ENCODE measurements around the gene GPC6.

DNA sequence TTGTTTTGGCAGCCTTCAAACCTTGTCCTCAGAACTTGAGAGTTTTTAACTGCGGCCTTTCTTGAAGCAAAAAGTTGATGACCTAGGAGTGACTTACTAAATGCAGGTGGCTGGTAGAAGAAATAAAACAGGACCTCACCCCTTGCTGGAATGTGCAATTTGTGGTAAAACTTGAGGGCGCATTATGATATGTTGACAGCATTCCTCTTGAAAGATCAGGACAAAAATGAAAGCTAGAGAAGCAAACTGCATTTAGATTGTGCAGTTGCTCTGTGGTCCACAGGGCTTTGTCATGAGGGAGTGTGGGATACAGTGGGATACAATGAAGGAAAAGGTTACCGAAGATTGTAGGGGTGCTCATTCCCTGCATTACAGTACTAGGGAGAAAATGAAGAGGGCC, 504.2 kb downstream of the GPC6 start:
- TF ChIP-seq POLR2AphosphoS5 (IDR thresholded peaks at IDR 0.05) (no peak), POLR2A (IDR thresholded peaks at IDR 0.05) (no peak), EP300 (IDR thresholded peaks at IDR 0.05) (no peak)
- TF ChIP-seq, protein P1, sequence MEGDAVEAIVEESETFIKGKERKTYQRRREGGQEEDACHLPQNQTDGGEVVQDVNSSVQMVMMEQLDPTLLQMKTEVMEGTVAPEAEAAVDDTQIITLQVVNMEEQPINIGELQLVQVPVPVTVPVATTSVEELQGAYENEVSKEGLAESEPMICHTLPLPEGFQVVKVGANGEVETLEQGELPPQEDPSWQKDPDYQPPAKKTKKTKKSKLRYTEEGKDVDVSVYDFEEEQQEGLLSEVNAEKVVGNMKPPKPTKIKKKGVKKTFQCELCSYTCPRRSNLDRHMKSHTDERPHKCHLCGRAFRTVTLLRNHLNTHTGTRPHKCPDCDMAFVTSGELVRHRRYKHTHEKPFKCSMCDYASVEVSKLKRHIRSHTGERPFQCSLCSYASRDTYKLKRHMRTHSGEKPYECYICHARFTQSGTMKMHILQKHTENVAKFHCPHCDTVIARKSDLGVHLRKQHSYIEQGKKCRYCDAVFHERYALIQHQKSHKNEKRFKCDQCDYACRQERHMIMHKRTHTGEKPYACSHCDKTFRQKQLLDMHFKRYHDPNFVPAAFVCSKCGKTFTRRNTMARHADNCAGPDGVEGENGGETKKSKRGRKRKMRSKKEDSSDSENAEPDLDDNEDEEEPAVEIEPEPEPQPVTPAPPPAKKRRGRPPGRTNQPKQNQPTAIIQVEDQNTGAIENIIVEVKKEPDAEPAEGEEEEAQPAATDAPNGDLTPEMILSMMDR (IDR thresholded peaks at IDR 0.05), result no peak
